ENCODE results near the gene SLC6A13. TPM values are rescaled to one million over a fixed set of nuclear protein-coding genes. Genes with fewer than 3 reads are reported as not detected.

SLC6A13 gene
- total and polyA plus RNA-seq, 2 donors (not counting 3 experiments of a cell fraction or from before 2014, with no cell fraction given) = 0.14 TPM; not detected in 1

- no TSS peak for BruUV-seq (replicated peaks)
- Histone ChIP-seq H2AFZ (ENCODE audit: low read depth, low read length) (no peak overlapping the region), H3K36me3 (ENCODE audit: control insufficient read depth in 2 of 2, extremely low read depth in 1 of 2, insufficient read depth in 2 of 2, low read length in 2 of 2) (no peaks in the 10 kb centered on the region), H3K27me3 (ENCODE audit: control insufficient read depth in 2 of 2, insufficient read depth in 2 of 2, low read length in 2 of 2) (peaks cover 9 to 11% of the 10 kb centered on the region in 2 experiments), H3K9me1 (replicated peaks; ENCODE audit: control insufficient read depth, extremely low read depth, insufficient read depth, low read length) (no peaks in the 10 kb centered on the region), H3K79me2 (ENCODE audit: control insufficient read depth, insufficient read depth, low read length) (no peaks in the 10 kb centered on the region), H3K4me3 (replicated peaks in 1 of 3; ENCODE audit: insufficient read depth in 1 of 3, low read depth in 1 of 3, low read length in 3 of 3) (no peak overlapping the region), H3K27ac (ENCODE audit: insufficient read depth, low read depth, low read length) (no peak overlapping the region), H3K4me1 (ENCODE audit: control insufficient read depth, extremely low read depth, insufficient read depth, low read length) (no peaks in the 10 kb centered on the region), H3K9ac (replicated peaks; ENCODE audit: extremely low read depth, insufficient read depth, low read length) (no peak overlapping the region), H4K20me1 (replicated peaks; ENCODE audit: control insufficient read depth, extremely low read depth, insufficient read depth, low read length) (no peaks in the 10 kb centered on the region), H3K9me3 (replicated peaks; ENCODE audit: control insufficient read depth, insufficient read depth, low read length) (no peaks in the 10 kb centered on the region), H3K4me2 (ENCODE audit: insufficient read depth, low read length) (no peak overlapping the region)
- POLR2A ChIA-PET = no interaction called here
- dilution Hi-C loops (cut with MboI; ENCODE audit: extremely low pct_ligation_motif_present, low sequenced_read_pairs) (no loop called here), intact Hi-C loops (cut with micrococcal nuclease) (no loop called here)
- DNase-seq (ENCODE audit: low read depth, low spot score) (no peak), FAIRE-seq (no peak)
- CTCF ChIA-PET = interaction anchor here (1.1 kb wide), 1 partner anchor 9 kb away, joined by 3 read pairs; no protein-coding TSS in a partner anchor
- TF ChIP-seq POLR2AphosphoS5 (IDR thresholded peaks at IDR 0.05; ENCODE audit: insufficient read depth, low read depth, low read length) = no peak
- TF ChIP-seq POLR2A (IDR thresholded peaks at IDR 0.05; ENCODE audit: low read depth, low read length) = no peak
- TF ChIP-seq JUN (IDR thresholded peaks at IDR 0.05; ENCODE audit: borderline replicate concordance, insufficient read depth, insufficient read length, low read depth) = no peak
- no peak for TF ChIP-seq EZH2 (IDR thresholded peaks at IDR 0.05; ENCODE audit: borderline replicate concordance, low read depth, low read length, severe bottlenecking)
- no peak for TF ChIP-seq GATA2 (IDR thresholded peaks at IDR 0.05; ENCODE audit: insufficient read depth, insufficient read length, low read depth, low read length)
- no peak for TF ChIP-seq CTCF (IDR thresholded peaks at IDR 0.05; ENCODE audit: extremely low read depth in 1 of 2, insufficient read depth in 1 of 2, low read depth in 1 of 2, low read length in 2 of 2)
- TF ChIP-seq MAX (IDR thresholded peaks at IDR 0.05; ENCODE audit: insufficient read depth, insufficient read length) = no peak
- no peak for TF ChIP-seq FOS (IDR thresholded peaks at IDR 0.05; ENCODE audit: borderline replicate concordance, insufficient read depth, low read length)
- TF ChIP-seq MYC (IDR thresholded peaks at IDR 0.05; ENCODE audit: low read depth, low read length) = no peak
Observed at GRCh38 chr12:197911-198695, 64.5 kb downstream of the SLC6A13 start.

Data from endothelial cell of umbilical vein (primary cell).